ENCODE measurements around the gene MDK.

MDK gene

GRCh38 chr11:46348566-46349401, 32.7 kb upstream of the MDK start:
- DNase-seq, result no peak

GRCh38 chr11:46350695-46351094, 30.8 kb upstream of the MDK start:
- no peak for DNase-seq

DNA sequence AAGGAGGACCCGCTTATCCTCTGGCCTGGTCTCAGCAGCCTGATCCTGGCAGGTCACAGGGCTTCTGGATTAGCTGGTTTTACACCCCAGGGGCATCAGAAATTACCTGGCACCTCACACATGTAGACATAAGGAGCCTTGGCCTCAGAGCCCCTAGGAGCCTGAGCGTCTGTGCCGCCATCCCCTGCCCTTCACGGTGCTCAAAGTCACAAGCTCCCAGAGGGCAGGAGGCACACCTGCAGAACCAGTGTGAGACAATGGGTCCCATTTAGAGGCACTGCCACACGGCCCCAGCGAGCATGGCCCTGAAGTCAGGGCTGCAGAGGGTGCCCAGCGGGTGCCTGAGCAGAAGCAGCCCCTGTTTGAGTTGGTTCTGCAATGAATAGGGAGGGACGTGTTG, 30.3 kb upstream of the MDK start:
- no peak for DNase-seq

DNA sequence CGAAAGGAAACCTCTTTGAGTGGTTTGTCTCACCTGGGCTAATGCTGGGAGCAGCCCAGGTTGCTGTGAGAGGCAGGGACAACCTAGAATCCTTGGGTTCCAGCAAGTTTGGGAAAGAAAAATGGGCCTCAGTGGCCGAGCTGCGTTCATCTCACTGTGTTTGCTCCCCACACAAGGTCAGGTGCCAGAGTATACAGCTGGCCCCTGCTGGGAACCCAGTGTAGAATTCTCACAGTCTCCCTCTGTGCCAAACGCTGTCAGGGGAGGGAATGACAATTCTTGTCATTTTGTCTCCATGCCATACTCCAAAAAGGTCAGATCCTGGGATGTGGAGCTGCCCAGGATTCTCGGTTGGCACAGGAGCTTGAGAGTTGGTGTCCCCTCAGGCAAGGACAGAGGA, 29.9 kb upstream of the MDK start:
- DNase-seq, result no peak

GRCh38 chr11:46352063-46352841, 29.2 kb upstream of the MDK start:
- no peak for DNase-seq

DNA sequence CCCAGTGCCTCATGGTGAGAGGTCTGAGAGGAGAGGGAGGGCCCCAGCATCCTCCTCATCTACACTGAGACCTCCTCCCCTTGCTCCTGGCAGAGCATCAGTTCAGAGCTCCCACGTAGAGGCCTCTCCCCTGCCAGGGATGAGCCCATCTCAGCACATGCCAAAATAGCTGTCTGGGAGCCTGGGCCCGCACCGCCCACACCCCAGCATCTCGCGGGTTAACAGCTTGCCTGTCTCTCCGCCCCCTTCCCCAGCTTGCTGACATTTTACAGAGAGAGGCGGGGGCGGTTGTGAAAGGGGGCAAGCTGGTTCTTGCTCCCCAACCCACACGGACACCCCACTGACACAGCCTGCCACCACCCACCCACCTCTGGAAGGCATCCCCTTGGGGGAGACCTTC, 27.8 kb upstream of the MDK start:
- DNase-seq, result no peak

DNA sequence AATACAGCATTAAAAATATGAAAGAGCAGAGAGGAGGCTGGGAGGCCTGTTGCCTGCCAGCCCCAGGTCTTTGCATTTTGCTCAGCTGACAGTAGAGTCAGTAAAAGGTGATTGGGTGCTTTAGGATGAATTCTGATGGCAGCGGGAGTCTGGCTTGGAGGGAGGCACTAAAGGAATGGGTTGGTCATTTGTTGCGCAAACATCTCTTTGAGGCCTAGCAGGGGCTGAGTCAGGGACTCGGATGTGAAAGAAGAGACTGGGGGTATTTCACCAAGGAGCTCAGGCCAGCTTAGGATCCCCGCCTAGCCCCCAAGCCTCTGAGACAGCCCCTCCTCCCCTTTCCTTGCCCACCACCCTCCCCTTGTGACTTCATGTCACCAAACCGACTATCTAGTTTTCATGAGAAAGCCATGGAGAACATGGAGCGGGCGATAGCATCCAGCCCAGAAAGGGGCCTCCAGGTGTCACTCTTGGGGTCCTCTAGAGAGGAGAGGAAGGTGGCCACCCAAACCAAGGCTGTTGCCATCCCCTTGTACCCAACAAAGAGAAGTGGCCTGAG, 24.5 kb upstream of the MDK start:
- DNase-seq, result no peak

DNA sequence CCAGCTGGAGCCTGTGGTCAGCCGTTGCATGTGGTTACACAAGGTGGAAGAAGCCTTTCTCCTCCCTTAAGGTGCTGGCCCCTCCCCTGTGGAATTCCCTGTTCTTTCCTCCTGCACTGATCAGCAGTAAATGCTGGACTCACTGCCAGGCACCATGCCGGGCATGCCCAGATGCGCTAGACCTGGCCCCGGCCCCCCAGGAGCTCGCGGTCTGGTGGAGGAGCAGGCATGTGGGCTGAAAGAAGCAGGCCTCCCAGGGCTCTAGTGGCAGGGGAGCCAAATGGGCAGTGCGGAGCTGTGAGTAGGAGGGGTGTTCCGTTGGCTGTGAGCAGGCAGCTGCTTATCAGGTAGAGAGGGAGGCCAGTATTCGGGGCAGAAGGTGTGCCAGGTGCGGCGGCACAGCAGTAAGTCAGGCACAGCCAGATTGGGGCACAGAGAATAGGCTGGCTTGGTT, 24.0 kb upstream of the MDK start:
- DNase-seq, result no peak

DNA sequence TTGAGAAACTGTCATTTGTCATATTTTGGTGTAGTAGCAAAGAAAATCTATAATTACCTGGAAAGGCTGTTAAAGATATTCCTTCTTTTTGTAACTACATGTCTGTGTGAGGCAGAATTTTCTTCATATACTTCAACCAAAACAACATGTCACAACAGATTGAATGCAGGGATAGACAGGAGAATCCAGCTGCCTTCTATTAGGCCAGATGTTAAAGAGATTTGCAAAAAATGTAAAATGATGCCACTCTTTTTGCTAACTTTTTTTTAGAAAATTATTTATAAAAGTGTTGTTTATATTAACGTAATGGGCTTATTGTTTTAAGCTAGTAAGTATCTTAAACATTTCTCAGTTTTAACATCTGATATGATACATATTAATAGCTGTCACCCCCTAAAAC, 21.5 kb upstream of the MDK start:
- DNase-seq, result no peak

- DNase-seq, result no peak
Observed at GRCh38 chr11:46360878-46361277, 20.6 kb upstream of the MDK start.

GRCh38 chr11:46361283-46362155, 19.9 kb upstream of the MDK start:
- DNase-seq, result no peak

GRCh38 chr11:46362156-46363030, 19.1 kb upstream of the MDK start:
- DNase-seq, result no peak

- DNase-seq, result peak; percentile 39
Observed at GRCh38 chr11:46363031-46363407, 18.4 kb upstream of the MDK start.

DNA sequence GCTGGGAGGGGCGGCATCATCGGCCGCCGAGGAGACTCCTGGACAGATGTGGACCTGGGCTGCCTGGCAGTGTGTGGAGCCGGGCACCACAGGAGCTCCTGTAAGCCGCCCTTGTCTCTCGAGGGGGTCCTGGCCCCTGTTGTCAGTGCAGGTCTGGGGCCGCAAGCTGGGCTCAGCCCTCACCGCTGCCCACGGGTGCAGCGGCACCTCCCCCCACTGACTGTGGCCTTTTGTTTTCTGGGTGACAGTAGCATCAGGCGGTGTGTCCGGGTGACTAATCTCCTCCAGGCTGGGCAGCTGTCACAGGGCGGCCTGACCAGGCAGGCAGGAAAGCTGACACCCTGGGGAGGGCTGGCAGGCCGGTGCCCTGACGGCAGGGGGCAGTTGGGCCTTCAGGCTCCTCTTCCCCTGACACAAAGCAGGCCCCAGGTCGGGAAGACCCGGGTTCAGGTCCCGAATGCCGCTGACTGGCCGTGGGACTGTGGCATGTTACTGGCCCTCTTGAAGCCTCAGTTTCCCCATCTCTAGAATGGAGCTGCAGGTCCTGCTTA, 17.9 kb upstream of the MDK start:
- DNase-seq, result peak; percentile 63

- no peak for DNase-seq
Observed at GRCh38 chr11:46364056-46364455, 17.4 kb upstream of the MDK start.

DNA sequence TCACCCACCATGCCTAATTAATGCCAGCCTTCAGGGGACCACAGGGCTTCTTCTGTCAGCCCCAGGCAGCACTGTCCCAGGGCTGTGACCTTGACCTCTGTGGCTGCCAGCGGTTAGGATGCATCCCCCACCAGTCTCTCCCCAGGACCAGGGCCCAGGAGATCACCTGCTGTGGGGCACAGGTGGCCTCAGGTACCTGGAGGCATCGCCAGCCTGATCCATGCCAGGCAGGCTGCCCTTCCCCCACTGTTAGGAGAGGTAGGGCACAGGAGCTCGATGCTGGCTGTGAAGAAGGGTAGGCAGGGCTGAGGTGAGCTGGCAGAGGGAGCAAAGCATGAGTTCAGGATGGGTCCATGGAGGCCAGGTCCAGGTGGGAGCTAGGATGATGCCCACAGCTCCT, 16.7 kb upstream of the MDK start:
- no peak for DNase-seq

GRCh38 chr11:46366260-46366659, 15.2 kb upstream of the MDK start:
- no peak for DNase-seq

DNA sequence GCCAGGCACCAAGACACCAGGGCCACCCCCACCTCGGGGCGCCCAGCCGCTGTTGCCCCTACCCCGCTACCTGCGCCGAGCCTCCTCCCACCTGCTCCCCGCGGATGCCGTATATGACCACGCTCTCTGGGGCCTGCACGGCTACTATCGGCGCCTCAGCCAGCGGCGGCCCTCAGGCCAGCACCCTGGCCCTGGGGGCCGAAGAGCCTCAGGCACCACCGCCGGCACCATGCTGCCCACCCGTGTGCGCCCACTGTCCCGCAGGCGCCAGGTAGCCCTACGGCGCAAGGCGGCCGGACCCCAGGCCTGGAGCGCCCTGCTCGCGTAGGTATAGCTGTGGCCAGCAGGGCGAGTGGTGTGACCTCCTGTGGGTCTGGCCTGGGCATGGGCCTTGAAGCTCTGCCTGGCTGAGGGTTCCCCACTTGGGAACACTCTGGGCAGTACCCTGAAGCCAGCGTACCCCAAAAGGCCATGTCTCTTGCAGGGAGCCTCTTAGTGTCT, 14.8 kb upstream of the MDK start:
- no peak for DNase-seq

- DNase-seq, result peak; percentile 47
Observed at GRCh38 chr11:46367244-46367915, 14.1 kb upstream of the MDK start.

- DNase-seq, result no peak
Observed at GRCh38 chr11:46367916-46368267, 13.6 kb upstream of the MDK start.
